ENCODE results near the gene DNM2. TPM values are rescaled to one million over a fixed set of nuclear protein-coding genes. Genes with fewer than 3 reads are reported as not detected.
A peak's percentile ranks its signal among the peaks of the same experiment; 100 is the strongest.
"Not testable (repeated sequence)": the region's sequence is repeated elsewhere in the genome, so short reads cannot be mapped to it uniquely, and the experiment has no call there.

DNM2 gene
- total and polyA plus RNA-seq, 9 of the 15 experiments (the other 6 are each of a cell fraction or from before 2014, with no cell fraction given) = 2.2 to 161 (median 72.6) TPM

DNA sequence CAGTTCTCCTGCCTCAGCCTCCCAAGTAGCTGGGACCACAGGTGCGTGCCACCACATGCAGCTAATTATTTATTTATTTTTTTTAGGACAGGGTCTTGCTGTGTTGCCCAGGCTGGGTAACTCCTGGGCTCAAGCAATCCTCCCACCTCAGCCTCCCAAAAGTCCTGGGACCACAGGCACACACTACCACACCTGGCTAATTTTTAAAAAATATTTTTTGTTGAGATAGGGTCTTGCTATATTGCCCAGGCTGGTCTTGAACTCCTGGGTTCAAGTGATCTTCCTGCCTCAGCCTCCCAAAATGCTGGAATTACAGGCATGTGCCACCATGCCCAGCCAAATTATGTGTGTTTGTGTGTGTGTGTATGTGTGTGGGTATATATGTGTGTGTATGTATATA is 139.0 kb downstream of the DNM2 start:
- H3K36me3 ChIP-seq (ENCODE audit: control insufficient read depth, insufficient read depth, low read length); H3K27ac ChIP-seq (ENCODE audit: extremely low read depth, low read depth, low read length); intact Hi-C loops (cut with micrococcal nuclease); H3K9ac ChIP-seq (ENCODE audit: insufficient read depth in 1 of 2, low read depth in 2 of 2, low read length in 2 of 2); CTCF ChIA-PET (ENCODE audit: low intra/inter-chr PET ratio); H3K9me1 ChIP-seq (ENCODE audit: control insufficient read depth, insufficient read depth, low read length); H3K9me3 ChIP-seq (replicated peaks; ENCODE audit: control insufficient read depth, insufficient read depth, low read depth, low read length); H3K4me2 ChIP-seq (ENCODE audit: insufficient read depth, low read length); BruUV-seq (replicated peaks); H3K27me3 ChIP-seq (ENCODE audit: control insufficient read depth in 2 of 2, insufficient read depth in 2 of 2, low read length in 2 of 2); H4K20me1 ChIP-seq (replicated peaks; ENCODE audit: control insufficient read depth, insufficient read depth, low read length); in situ Hi-C loops (cut with MboI); H3K4me3 ChIP-seq; DNase-seq (ENCODE audit: extremely low read depth in 1 of 4, low spot score in 3 of 4); ATAC-seq; H2AFZ ChIP-seq (ENCODE audit: low read depth, low read length); H3K79me2 ChIP-seq (ENCODE audit: control insufficient read depth, insufficient read depth, low read length); FAIRE-seq; H3K4me1 ChIP-seq (replicated peaks in 1 of 2; ENCODE audit: control insufficient read depth in 2 of 2, insufficient read depth in 2 of 2, low read length in 2 of 2): not testable (repeated sequence)
- POLR2A ChIA-PET = interaction anchor here (0.9 kb wide), 1 partner anchor 21 kb away, joined by 3 read pairs; the partner anchor contains the start of gene TMED1
- 67% methylated on average over 1 of the region's 1 CpG for WGBS (ENCODE audit: insufficient coverage, low coverage, missing lambda C conversion rate)
- TF ChIP-seq RBM25 (IDR thresholded peaks at IDR 0.05; ENCODE audit: low read depth, low read length, severe bottlenecking) = peak; percentile 18
- TF ChIP-seq ZNF121 (CRISPR knock-in tag; conservative IDR thresholded peaks at IDR 0.05) = peak; percentile 98
- TF ChIP-seq BCOR (IDR thresholded peaks at IDR 0.05) = peak; percentile 53

DNA sequence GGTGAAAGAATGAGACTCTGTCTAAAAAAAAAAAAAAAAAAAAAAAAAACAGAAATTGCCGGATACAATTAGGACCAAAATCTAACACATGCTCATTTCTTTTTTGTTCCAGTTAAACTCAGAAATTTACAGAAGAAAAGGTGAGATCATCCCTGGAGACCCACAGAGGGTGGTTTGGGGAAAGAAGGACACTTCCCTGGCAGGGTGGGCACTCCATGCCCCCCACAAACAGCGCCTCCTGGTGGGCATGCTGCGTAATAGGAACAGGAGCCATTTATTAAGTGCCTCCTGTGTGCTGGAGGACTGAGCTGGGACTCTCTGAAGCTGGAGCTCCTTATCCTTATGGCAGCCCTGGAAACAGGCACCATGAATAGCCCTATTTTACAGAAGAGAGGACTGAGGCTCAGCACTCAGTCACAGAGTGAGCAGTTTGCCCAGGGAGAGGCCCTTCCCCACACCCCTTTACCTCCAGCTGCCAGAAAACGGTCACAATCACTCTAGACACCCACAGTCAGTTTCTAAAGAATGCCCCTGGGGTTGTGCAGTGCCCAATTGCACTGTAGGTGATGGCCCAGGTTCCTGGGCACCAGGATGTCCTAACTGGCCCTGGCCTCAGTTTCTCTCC is 140.4 kb downstream of the DNM2 start:
- no peaks in the 10 kb centered on the region for H3K36me3 ChIP-seq (ENCODE audit: control insufficient read depth, insufficient read depth, low read length)
- peaks cover 9 to 16% of the 10 kb centered on the region in 2 experiments; a peak in 4 of 5 replicates for H3K4me1 ChIP-seq (replicated peaks in 1 of 2; ENCODE audit: control insufficient read depth in 2 of 2, insufficient read depth in 2 of 2, low read length in 2 of 2)
- no TSS peak for BruUV-seq (replicated peaks)
- no peaks in the 10 kb centered on the region for H3K9me3 ChIP-seq (replicated peaks; ENCODE audit: control insufficient read depth, insufficient read depth, low read depth, low read length)
- CTCF ChIA-PET (ENCODE audit: low intra/inter-chr PET ratio) = no interaction called here
- in situ Hi-C loops (cut with MboI) (no loop called here), intact Hi-C loops (cut with micrococcal nuclease) (no loop called here)
- H4K20me1 ChIP-seq (replicated peaks; ENCODE audit: control insufficient read depth, insufficient read depth, low read length) = no peaks in the 10 kb centered on the region
- H3K79me2 ChIP-seq (ENCODE audit: control insufficient read depth, insufficient read depth, low read length) = no peaks in the 10 kb centered on the region
- no peaks in the 10 kb centered on the region for H3K27me3 ChIP-seq (ENCODE audit: control insufficient read depth in 2 of 2, insufficient read depth in 2 of 2, low read length in 2 of 2)
- POLR2A ChIA-PET = interaction anchor here (0.5 to 1.0 kb wide), 5 partner anchors 12 to 184 kb away, joined by 3 read pairs; no protein-coding TSS in a partner anchor
- H3K4me2 ChIP-seq (ENCODE audit: insufficient read depth, low read length) = no peak overlapping the region
- ATAC-seq = peak; percentile 73
- H3K4me3 ChIP-seq = no peak overlapping the region
- peak; percentile 53 to 73 (median 66) for DNase-seq (ENCODE audit: extremely low read depth in 1 of 4, low spot score in 3 of 4)
- no peaks in the 10 kb centered on the region for H3K9me1 ChIP-seq (ENCODE audit: control insufficient read depth, insufficient read depth, low read length)
- peak overlapping the region in 1 of 2 experiments; percentile 23; a peak in 1 of 4 replicates for H3K9ac ChIP-seq (ENCODE audit: insufficient read depth in 1 of 2, low read depth in 2 of 2, low read length in 2 of 2)
- peak; percentile 83 for FAIRE-seq
- WGBS (ENCODE audit: insufficient coverage, low coverage, missing lambda C conversion rate) = 42% methylated on average over 4 of the region's 4 CpGs
- peak overlapping the region; percentile 45 for H2AFZ ChIP-seq (ENCODE audit: low read depth, low read length)
- H3K27ac ChIP-seq (ENCODE audit: extremely low read depth, low read depth, low read length) = no peak overlapping the region
- peak; percentile 23 for TF ChIP-seq RBM25 (IDR thresholded peaks at IDR 0.05; ENCODE audit: low read depth, low read length, severe bottlenecking)
- 0 out of 2 replicates have a peak, but pooled peaks have one; percentile 52 for TF ChIP-seq ZNF764 (CRISPR knock-in tag; IDR thresholded peaks at IDR 0.05; ENCODE audit: low read depth)
- TF ChIP-seq MAZ (CRISPR knock-in tag; conservative IDR thresholded peaks at IDR 0.05 in 1 of 2, IDR thresholded peaks at IDR 0.05 in 1 of 2) = peak in 1 of 2 experiments; percentile 69; a peak in 2 of 4 replicates
- peak in 1 of 3 experiments; percentile 70 for TF ChIP-seq YY1 (IDR thresholded peaks at IDR 0.05; ENCODE audit: borderline replicate concordance in 1 of 3, control insufficient read depth in 1 of 3, extremely low read depth in 1 of 3, insufficient read depth in 3 of 3, insufficient read length in 1 of 3, insufficient replicate concordance in 2 of 3, low read depth in 1 of 3, low read length in 2 of 3)
- TF ChIP-seq RAD21 (CRISPR knock-in tag; conservative IDR thresholded peaks at IDR 0.05 in 1 of 2, IDR thresholded peaks at IDR 0.05 in 1 of 2) = peak; percentile 46 to 75
- TF ChIP-seq JUND (IDR thresholded peaks at IDR 0.05; ENCODE audit: borderline replicate concordance, low read depth, low read length) = 0 out of 2 replicates have a peak, but pooled peaks have one; percentile 23
- no peak for TF ChIP-seq JUND (tag; IDR thresholded peaks at IDR 0.05; ENCODE audit: borderline replicate concordance, low read depth, low read length)
- peak; percentile 14 for TF ChIP-seq TBP (optimal IDR thresholded peaks at IDR 0.05; ENCODE audit: low read depth, low read length)
- peak; percentile 9 for TF ChIP-seq DACH1 (IDR thresholded peaks at IDR 0.05; ENCODE audit: partially characterized antibody)
